ENCODE measurements around the gene PHTF2.
"Not testable (repeated sequence)": the region's sequence is repeated elsewhere in the genome, so short reads cannot be mapped to it uniquely, and the experiment has no call there.

PHTF2 gene

DNA sequence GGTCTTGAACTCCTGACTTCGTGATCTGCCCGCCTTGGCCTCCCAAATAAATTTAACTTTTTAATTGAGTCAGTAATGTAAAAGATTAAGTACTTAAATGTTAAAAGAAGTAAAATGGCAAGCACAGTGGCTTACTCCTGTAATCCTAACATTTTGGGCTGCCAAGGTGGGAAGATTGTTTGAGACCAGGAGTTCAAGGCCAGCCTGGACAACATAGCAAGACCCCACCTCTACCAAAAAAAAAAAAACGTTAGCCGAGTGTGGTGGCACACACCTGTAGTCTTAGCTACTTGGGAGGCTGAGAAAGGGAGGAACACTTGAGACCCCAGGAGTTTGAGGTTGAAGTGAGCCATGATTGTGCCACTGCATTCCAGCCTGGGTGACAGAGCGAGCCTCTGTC is 26.1 kb downstream of the PHTF2 start:
- Histone ChIP-seq H3K4me3 (ENCODE audit: low read length in 2 of 2) (no peak overlapping the region), H3K27me3 (ENCODE audit: control insufficient read depth in 2 of 2, insufficient read depth in 2 of 2, low read length in 2 of 2) (no peaks in the 10 kb centered on the region), H3K9me3 (ENCODE audit: control insufficient read depth in 2 of 2, low read length in 2 of 2) (peaks cover 16% of the 10 kb centered on the region in 2 donors), H3K9ac (ENCODE audit: low read depth in 1 of 2, low read length in 2 of 2) (no peak overlapping the region), H3K4me1 (ENCODE audit: control insufficient read depth in 2 of 2, insufficient read depth in 2 of 2, low read length in 2 of 2) (no peaks in the 10 kb centered on the region), H3K36me3 (ENCODE audit: control insufficient read depth in 2 of 2, insufficient read depth in 2 of 2, low read length in 2 of 2) (peaks cover 5 to 6% of the 10 kb centered on the region in 2 donors), H3K27ac (ENCODE audit: low read depth in 2 of 2, low read length in 2 of 2) (no peak overlapping the region)

GRCh38 chr7:77825131-77825530 is 26.6 kb downstream of the PHTF2 start:
- Histone ChIP-seq H3K27ac (ENCODE audit: low read depth in 2 of 2, low read length in 2 of 2) (no peak overlapping the region), H3K9me3 (ENCODE audit: control insufficient read depth in 2 of 2, low read length in 2 of 2) (peaks cover 16% of the 10 kb centered on the region in 2 donors), H3K4me3 (ENCODE audit: low read length in 2 of 2) (no peak overlapping the region), H3K9ac (ENCODE audit: low read depth in 1 of 2, low read length in 2 of 2) (no peak overlapping the region), H3K4me1 (ENCODE audit: control insufficient read depth in 2 of 2, insufficient read depth in 2 of 2, low read length in 2 of 2) (no peaks in the 10 kb centered on the region), H3K36me3 (ENCODE audit: control insufficient read depth in 2 of 2, insufficient read depth in 2 of 2, low read length in 2 of 2) (peaks cover 5% of the 10 kb centered on the region in 2 donors), H3K27me3 (ENCODE audit: control insufficient read depth in 2 of 2, insufficient read depth in 2 of 2, low read length in 2 of 2) (no peaks in the 10 kb centered on the region)

DNA sequence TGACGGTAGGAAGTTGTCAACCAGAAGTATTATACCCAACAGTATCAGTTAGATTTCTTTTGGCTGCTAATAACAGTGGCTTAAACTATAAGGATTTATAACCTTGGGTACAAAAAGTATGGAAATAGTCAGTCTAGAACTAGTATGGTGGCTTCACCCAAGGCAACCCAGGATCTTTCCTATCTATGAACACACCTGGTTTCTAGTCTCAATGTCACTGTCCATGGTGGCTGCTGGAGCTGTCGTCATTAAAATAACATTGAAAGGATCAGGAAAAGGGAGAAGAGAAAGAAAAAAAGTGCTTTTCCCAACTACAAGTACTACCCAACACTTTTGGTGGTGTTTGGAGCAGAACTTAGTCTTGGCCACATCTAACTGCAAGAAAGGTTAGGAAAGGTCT is 27.7 kb downstream of the PHTF2 start:
- peaks cover 6 to 10% of the 10 kb centered on the region in 2 donors for H3K9me3 ChIP-seq (ENCODE audit: control insufficient read depth in 2 of 2, low read length in 2 of 2)
- H3K4me3 ChIP-seq (ENCODE audit: low read length in 2 of 2): no peak overlapping the region
- no peak overlapping the region for H3K27ac ChIP-seq (ENCODE audit: low read depth in 2 of 2, low read length in 2 of 2)
- H3K4me1 ChIP-seq (ENCODE audit: control insufficient read depth in 2 of 2, insufficient read depth in 2 of 2, low read length in 2 of 2): no peaks in the 10 kb centered on the region
- no peaks in the 10 kb centered on the region for H3K36me3 ChIP-seq (ENCODE audit: control insufficient read depth in 2 of 2, insufficient read depth in 2 of 2, low read length in 2 of 2)
- H3K27me3 ChIP-seq (ENCODE audit: control insufficient read depth in 2 of 2, insufficient read depth in 2 of 2, low read length in 2 of 2): no peaks in the 10 kb centered on the region
- no peak overlapping the region for H3K9ac ChIP-seq (ENCODE audit: low read depth in 1 of 2, low read length in 2 of 2)

- no peaks in the 10 kb centered on the region for H3K9me3 ChIP-seq (ENCODE audit: control insufficient read depth in 2 of 2, low read length in 2 of 2)
- H3K9ac ChIP-seq (ENCODE audit: low read depth in 1 of 2, low read length in 2 of 2): no peak overlapping the region
- no peaks in the 10 kb centered on the region for H3K36me3 ChIP-seq (ENCODE audit: control insufficient read depth in 2 of 2, insufficient read depth in 2 of 2, low read length in 2 of 2)
- H3K4me1 ChIP-seq (ENCODE audit: control insufficient read depth in 2 of 2, insufficient read depth in 2 of 2, low read length in 2 of 2): no peaks in the 10 kb centered on the region
- no peak overlapping the region for H3K4me3 ChIP-seq (ENCODE audit: low read length in 2 of 2)
- H3K27me3 ChIP-seq (ENCODE audit: control insufficient read depth in 2 of 2, insufficient read depth in 2 of 2, low read length in 2 of 2): no peaks in the 10 kb centered on the region
- H3K27ac ChIP-seq (ENCODE audit: low read depth in 2 of 2, low read length in 2 of 2): no peak overlapping the region
Measured at GRCh38 chr7:77827999-77828398, 29.4 kb downstream of the PHTF2 start.

GRCh38 chr7:77830649-77831355 is 32.2 kb downstream of the PHTF2 start:
- Histone ChIP-seq H3K9ac (ENCODE audit: low read depth in 1 of 2, low read length in 2 of 2) (no peak overlapping the region), H3K9me3 (ENCODE audit: control insufficient read depth in 2 of 2, low read length in 2 of 2) (no peaks in the 10 kb centered on the region), H3K4me1 (ENCODE audit: control insufficient read depth in 2 of 2, insufficient read depth in 2 of 2, low read length in 2 of 2) (peaks cover 0 to 3% of the 10 kb centered on the region in 2 donors), H3K27me3 (ENCODE audit: control insufficient read depth in 2 of 2, insufficient read depth in 2 of 2, low read length in 2 of 2) (no peaks in the 10 kb centered on the region), H3K4me3 (ENCODE audit: low read length in 2 of 2) (no peak overlapping the region), H3K27ac (ENCODE audit: low read depth in 2 of 2, low read length in 2 of 2) (no peak overlapping the region), H3K36me3 (ENCODE audit: control insufficient read depth in 2 of 2, insufficient read depth in 2 of 2, low read length in 2 of 2) (no peaks in the 10 kb centered on the region)

GRCh38 chr7:77831481-77831880 is 32.9 kb downstream of the PHTF2 start:
- Histone ChIP-seq H3K27me3 (ENCODE audit: control insufficient read depth in 2 of 2, insufficient read depth in 2 of 2, low read length in 2 of 2) (no peaks in the 10 kb centered on the region), H3K27ac (ENCODE audit: low read depth in 2 of 2, low read length in 2 of 2) (no peak overlapping the region)

GRCh38 chr7:77831953-77832352 is 33.4 kb downstream of the PHTF2 start:
- Histone ChIP-seq H3K9ac (ENCODE audit: low read depth in 1 of 2, low read length in 2 of 2) (no peak overlapping the region), H3K4me3 (ENCODE audit: low read length in 2 of 2) (no peak overlapping the region), H3K9me3 (ENCODE audit: control insufficient read depth in 2 of 2, low read length in 2 of 2) (no peaks in the 10 kb centered on the region), H3K4me1 (ENCODE audit: control insufficient read depth in 2 of 2, insufficient read depth in 2 of 2, low read length in 2 of 2) (peaks cover 0 to 3% of the 10 kb centered on the region in 2 donors), H3K27me3 (ENCODE audit: control insufficient read depth in 2 of 2, insufficient read depth in 2 of 2, low read length in 2 of 2) (no peaks in the 10 kb centered on the region), H3K36me3 (ENCODE audit: control insufficient read depth in 2 of 2, insufficient read depth in 2 of 2, low read length in 2 of 2) (no peaks in the 10 kb centered on the region), H3K27ac (ENCODE audit: low read depth in 2 of 2, low read length in 2 of 2) (no peak overlapping the region)

More at GRCh38 chr7:77831481-77831880, 32.9 kb downstream of the PHTF2 start:
- H3K4me1 ChIP-seq (ENCODE audit: control insufficient read depth in 2 of 2, insufficient read depth in 2 of 2, low read length in 2 of 2): peaks cover 0 to 3% of the 10 kb centered on the region in 2 donors
- no peak overlapping the region for H3K4me3 ChIP-seq (ENCODE audit: low read length in 2 of 2)
- no peaks in the 10 kb centered on the region for H3K9me3 ChIP-seq (ENCODE audit: control insufficient read depth in 2 of 2, low read length in 2 of 2)
- H3K9ac ChIP-seq (ENCODE audit: low read depth in 1 of 2, low read length in 2 of 2): no peak overlapping the region
- no peaks in the 10 kb centered on the region for H3K36me3 ChIP-seq (ENCODE audit: control insufficient read depth in 2 of 2, insufficient read depth in 2 of 2, low read length in 2 of 2)

DNA sequence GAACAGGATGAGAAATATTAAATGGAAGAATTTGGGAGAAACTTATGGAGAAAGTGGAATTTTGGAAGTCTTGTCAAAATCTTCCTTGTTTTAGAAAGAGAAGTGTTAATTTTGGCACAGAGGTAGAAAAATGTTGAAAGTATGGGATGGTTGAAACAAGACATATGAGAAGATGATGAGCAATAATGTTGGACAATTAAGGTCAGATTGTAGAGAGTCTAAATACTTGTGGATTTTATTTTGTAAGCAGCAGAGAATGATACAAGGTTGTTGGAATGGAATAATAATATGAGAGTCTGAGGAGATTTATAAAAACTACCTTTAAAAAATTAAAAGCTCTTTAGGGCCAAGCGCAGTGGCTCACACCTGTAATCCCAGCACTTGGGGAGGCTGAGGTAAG is 34.6 kb downstream of the PHTF2 start:
- H3K27ac ChIP-seq (ENCODE audit: low read depth in 2 of 2, low read length in 2 of 2): no peak overlapping the region
- no peaks in the 10 kb centered on the region for H3K27me3 ChIP-seq (ENCODE audit: control insufficient read depth in 2 of 2, insufficient read depth in 2 of 2, low read length in 2 of 2)
- no peaks in the 10 kb centered on the region for H3K36me3 ChIP-seq (ENCODE audit: control insufficient read depth in 2 of 2, insufficient read depth in 2 of 2, low read length in 2 of 2)

DNA sequence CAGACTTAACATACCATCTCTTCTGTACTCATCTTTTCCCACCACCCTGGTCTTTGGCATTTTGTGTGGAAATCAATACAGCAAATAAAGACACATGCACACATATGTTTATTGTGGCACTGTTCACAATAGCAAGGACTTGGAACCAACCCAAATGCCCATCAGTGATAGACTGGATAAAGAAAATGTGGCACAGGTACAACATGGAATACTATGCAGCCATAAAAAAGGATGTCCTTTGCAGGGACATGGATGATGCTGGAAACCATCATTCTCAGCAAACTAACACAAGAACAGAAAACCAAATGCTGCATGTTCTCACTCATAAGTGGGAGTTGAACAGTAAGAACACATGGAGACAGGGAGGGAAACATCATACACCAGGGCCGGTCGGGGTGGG is 37.9 kb downstream of the PHTF2 start:
- H3K27ac ChIP-seq (ENCODE audit: low read depth in 2 of 2, low read length in 2 of 2); H3K36me3 ChIP-seq (ENCODE audit: control insufficient read depth in 2 of 2, insufficient read depth in 2 of 2, low read length in 2 of 2); H3K27me3 ChIP-seq (ENCODE audit: control insufficient read depth in 2 of 2, insufficient read depth in 2 of 2, low read length in 2 of 2); H3K4me3 ChIP-seq (ENCODE audit: low read length in 2 of 2); H3K9ac ChIP-seq (ENCODE audit: low read depth in 1 of 2, low read length in 2 of 2); H3K4me1 ChIP-seq (ENCODE audit: control insufficient read depth in 2 of 2, insufficient read depth in 2 of 2, low read length in 2 of 2); H3K9me3 ChIP-seq (ENCODE audit: control insufficient read depth in 2 of 2, low read length in 2 of 2): not testable (repeated sequence)

More for the DNA sequence above, 34.6 kb downstream of the PHTF2 start:
- peaks cover 0 to 3% of the 10 kb centered on the region in 2 donors for H3K4me1 ChIP-seq (ENCODE audit: control insufficient read depth in 2 of 2, insufficient read depth in 2 of 2, low read length in 2 of 2)
- no peak overlapping the region for H3K9ac ChIP-seq (ENCODE audit: low read depth in 1 of 2, low read length in 2 of 2)
- H3K9me3 ChIP-seq (ENCODE audit: control insufficient read depth in 2 of 2, low read length in 2 of 2): no peaks in the 10 kb centered on the region
- no peak overlapping the region for H3K4me3 ChIP-seq (ENCODE audit: low read length in 2 of 2)

GRCh38 chr7:77837275-77837674 is 38.7 kb downstream of the PHTF2 start:
- Histone ChIP-seq H3K9me3 (ENCODE audit: control insufficient read depth in 2 of 2, low read length in 2 of 2) (no peaks in the 10 kb centered on the region), H3K9ac (ENCODE audit: low read depth in 1 of 2, low read length in 2 of 2) (no peak overlapping the region), H3K36me3 (ENCODE audit: control insufficient read depth in 2 of 2, insufficient read depth in 2 of 2, low read length in 2 of 2) (no peaks in the 10 kb centered on the region), H3K4me1 (ENCODE audit: control insufficient read depth in 2 of 2, insufficient read depth in 2 of 2, low read length in 2 of 2) (peaks cover 0 to 3% of the 10 kb centered on the region in 2 donors), H3K4me3 (ENCODE audit: low read length in 2 of 2) (no peak overlapping the region), H3K27me3 (ENCODE audit: control insufficient read depth in 2 of 2, insufficient read depth in 2 of 2, low read length in 2 of 2) (no peaks in the 10 kb centered on the region), H3K27ac (ENCODE audit: low read depth in 2 of 2, low read length in 2 of 2) (no peak overlapping the region)

Measured in mucosa of rectum (tissue), 2 donors.